ENCODE measurements around the gene CEACAM18.

Gene CEACAM18

GRCh38 chr19:51478381-51479234 lies at the start of gene CEACAM18:
CEACAM18 (plus strand) TSS chr19:51478539.
- TF ChIP-seq CTCF (conservative IDR thresholded peaks at IDR 0.05) = no peak
- no peak within 1 kb of the TSS for H3K27ac ChIP-seq

GRCh38 chr19:51430221-51430620 lies 48.1 kb upstream of the CEACAM18 start:
- TF ChIP-seq CTCF (conservative IDR thresholded peaks at IDR 0.05) = no peak

GRCh38 chr19:51431124-51431523 lies 47.2 kb upstream of the CEACAM18 start:
- no peak overlapping the region for H3K27ac ChIP-seq
- no peak for TF ChIP-seq CTCF (conservative IDR thresholded peaks at IDR 0.05)

More at GRCh38 chr19:51430221-51430620, 48.1 kb upstream of the CEACAM18 start:
- H3K27ac ChIP-seq = no peak overlapping the region

GRCh38 chr19:51433043-51433442 lies 45.3 kb upstream of the CEACAM18 start:
- no peak for TF ChIP-seq CTCF (conservative IDR thresholded peaks at IDR 0.05)
- no peak overlapping the region for H3K27ac ChIP-seq

GRCh38 chr19:51434456-51434855 lies 43.9 kb upstream of the CEACAM18 start:
- H3K27ac ChIP-seq = no peak overlapping the region
- no peak for TF ChIP-seq CTCF (conservative IDR thresholded peaks at IDR 0.05)

GRCh38 chr19:51439021-51439465 lies 39.3 kb upstream of the CEACAM18 start:
- no peak; the same call in 1 of the 2 replicates for TF ChIP-seq CTCF (conservative IDR thresholded peaks at IDR 0.05)
- no peak overlapping the region for H3K27ac ChIP-seq

- no peak for TF ChIP-seq CTCF (conservative IDR thresholded peaks at IDR 0.05)
Observed at GRCh38 chr19:51440052-51440451, 38.3 kb upstream of the CEACAM18 start.

More at GRCh38 chr19:51440052-51440451, 38.3 kb upstream of the CEACAM18 start:
- H3K27ac ChIP-seq = no peak overlapping the region
